HK-2 (cell line): ENCODE results near the gene CDH18.

Source experiments
- DNase-seq: peaks from one replicate; pipeline ENCODE4 v3.0.0-alpha.2; 2018; ENCODE audit not compliant: unreplicated experiment

CDH18 gene

GRCh38 chr5:19733612-19734495 lies 254.1 kb downstream of the CDH18 start:
- DNase-seq, result no peak

- no peak for DNase-seq
Observed at GRCh38 chr5:19728571-19728970, 259.4 kb downstream of the CDH18 start.

- no peak for DNase-seq
Observed at GRCh38 chr5:19719109-19719508, 268.9 kb downstream of the CDH18 start.

GRCh38 chr5:19713740-19714139 lies 274.3 kb downstream of the CDH18 start:
- no peak for DNase-seq

- DNase-seq, result no peak
Observed at GRCh38 chr5:19709403-19709802, 278.6 kb downstream of the CDH18 start.

GRCh38 chr5:19706776-19707175 lies 281.2 kb downstream of the CDH18 start:
- no peak for DNase-seq

- DNase-seq, result no peak
Observed at GRCh38 chr5:19701731-19702130, 286.3 kb downstream of the CDH18 start.

- no peak for DNase-seq
Observed at GRCh38 chr5:19694949-19695611, 292.9 kb downstream of the CDH18 start.

GRCh38 chr5:19690978-19691377 lies 297.0 kb downstream of the CDH18 start:
- DNase-seq, result no peak

GRCh38 chr5:19685473-19685872 lies 302.5 kb downstream of the CDH18 start:
- DNase-seq, result no peak

- DNase-seq, result no peak
Observed at GRCh38 chr5:19676895-19677294, 311.1 kb downstream of the CDH18 start.

- DNase-seq, result no peak
Observed at GRCh38 chr5:19660679-19661078, 327.3 kb downstream of the CDH18 start.

GRCh38 chr5:19655627-19656026 lies 332.4 kb downstream of the CDH18 start:
- no peak for DNase-seq

GRCh38 chr5:19638461-19638860 lies 349.5 kb downstream of the CDH18 start:
- DNase-seq, result no peak

GRCh38 chr5:19630876-19631275 lies 357.1 kb downstream of the CDH18 start:
- no peak for DNase-seq

- no peak for DNase-seq
Observed at GRCh38 chr5:19626211-19626610, 361.8 kb downstream of the CDH18 start.

GRCh38 chr5:19625562-19625961 lies 362.4 kb downstream of the CDH18 start:
- no peak for DNase-seq

- no peak for DNase-seq
Observed at GRCh38 chr5:19619571-19619970, 368.4 kb downstream of the CDH18 start.

- DNase-seq, result no peak
Observed at GRCh38 chr5:19616701-19617215, 371.2 kb downstream of the CDH18 start.

- DNase-seq, result no peak
Observed at GRCh38 chr5:19615661-19616060, 372.3 kb downstream of the CDH18 start.

GRCh38 chr5:19615071-19615470 lies 372.9 kb downstream of the CDH18 start:
- no peak for DNase-seq

- no peak for DNase-seq
Observed at GRCh38 chr5:19608444-19609002, 379.5 kb downstream of the CDH18 start.
